ENCODE results near the gene CDKAL1. TPM values are rescaled to one million over a fixed set of nuclear protein-coding genes. Genes with fewer than 3 reads are reported as not detected.

The CDKAL1 gene
- total RNA-seq, 2 experiments from 2014 or later, result 22.1 to 23.4 TPM

- Mint-ChIP-seq H3K9me3 (ENCODE audit: low read depth) (peaks cover 4% of the 10 kb centered on the region), H3K36me3 (ENCODE audit: low read depth) (no peaks in the 10 kb centered on the region), H3K27ac (no peak overlapping the region), H3K4me3 (no peak overlapping the region), H3K4me1 (no peaks in the 10 kb centered on the region), H3K27me3 (no peaks in the 10 kb centered on the region)
- DNase-seq, result no peak
- intact Hi-C loops (cut with DNase I, micrococcal nuclease), result no loop called here
- ATAC-seq, result no peak
- POLR2A ChIA-PET, result no interaction called here
- CTCF ChIA-PET, result interaction anchor here (0.7 kb wide), 1 partner anchor 677 kb away, joined by 4 read pairs; no protein-coding TSS in a partner anchor
Measured at GRCh38 chr6:21274851-21275250, 740.6 kb downstream of the CDKAL1 start.

- no peaks in the 10 kb centered on the region for H3K27me3 Mint-ChIP-seq
- no peak for DNase-seq
- H3K9me3 Mint-ChIP-seq (ENCODE audit: low read depth), result peaks cover under 1% of the 10 kb centered on the region
- intact Hi-C loops (cut with DNase I, micrococcal nuclease), result no loop called here
- H3K36me3 Mint-ChIP-seq (ENCODE audit: low read depth), result no peaks in the 10 kb centered on the region
- ChIA-PET CTCF (no interaction called here), POLR2A (no interaction called here)
- ATAC-seq, result no peak
- no peaks in the 10 kb centered on the region for H3K4me1 Mint-ChIP-seq
- no peak overlapping the region for H3K27ac Mint-ChIP-seq
- H3K4me3 Mint-ChIP-seq, result no peak overlapping the region
Measured at GRCh38 chr6:21277601-21278374, 743.5 kb downstream of the CDKAL1 start.

DNA sequence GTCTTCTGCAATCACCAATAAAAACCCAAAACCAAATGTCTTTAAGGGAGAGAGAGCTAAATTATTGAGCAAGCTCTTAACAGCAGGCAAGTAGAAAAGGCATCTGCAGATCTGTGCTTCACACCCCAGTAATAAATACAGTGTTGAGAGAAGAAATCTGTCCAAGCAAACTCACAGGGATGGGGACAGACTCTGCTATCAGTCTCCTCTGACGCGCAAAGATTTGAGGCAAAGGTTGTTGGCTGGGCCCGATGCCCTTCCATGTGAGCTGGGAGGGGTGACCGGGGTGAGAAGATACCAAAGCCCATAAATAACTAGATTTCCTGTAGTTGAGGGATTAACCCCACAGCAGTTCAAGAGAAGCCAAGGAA, 744.1 kb downstream of the CDKAL1 start:
- H3K9me3 Mint-ChIP-seq (ENCODE audit: low read depth), result no peaks in the 10 kb centered on the region
- no peaks in the 10 kb centered on the region for H3K4me1 Mint-ChIP-seq
- ATAC-seq, result no peak
- intact Hi-C loops (cut with DNase I, micrococcal nuclease), result no loop called here
- H3K4me3 Mint-ChIP-seq, result no peak overlapping the region
- H3K36me3 Mint-ChIP-seq (ENCODE audit: low read depth), result no peaks in the 10 kb centered on the region
- no peak for DNase-seq
- POLR2A ChIA-PET, result no interaction called here
- CTCF ChIA-PET, result no interaction called here
- H3K27ac Mint-ChIP-seq, result no peak overlapping the region
- no peaks in the 10 kb centered on the region for H3K27me3 Mint-ChIP-seq

GRCh38 chr6:21279619-21280018, 745.4 kb downstream of the CDKAL1 start:
- Mint-ChIP-seq H3K36me3 (ENCODE audit: low read depth) (no peaks in the 10 kb centered on the region), H3K9me3 (ENCODE audit: low read depth) (no peaks in the 10 kb centered on the region), H3K4me3 (no peak overlapping the region), H3K4me1 (no peaks in the 10 kb centered on the region), H3K27ac (no peak overlapping the region), H3K27me3 (no peaks in the 10 kb centered on the region)
- ATAC-seq (no peak), DNase-seq (no peak)
- CTCF ChIA-PET, result no interaction called here
- POLR2A ChIA-PET, result no interaction called here
- intact Hi-C loops (cut with DNase I, micrococcal nuclease), result no loop called here

DNA sequence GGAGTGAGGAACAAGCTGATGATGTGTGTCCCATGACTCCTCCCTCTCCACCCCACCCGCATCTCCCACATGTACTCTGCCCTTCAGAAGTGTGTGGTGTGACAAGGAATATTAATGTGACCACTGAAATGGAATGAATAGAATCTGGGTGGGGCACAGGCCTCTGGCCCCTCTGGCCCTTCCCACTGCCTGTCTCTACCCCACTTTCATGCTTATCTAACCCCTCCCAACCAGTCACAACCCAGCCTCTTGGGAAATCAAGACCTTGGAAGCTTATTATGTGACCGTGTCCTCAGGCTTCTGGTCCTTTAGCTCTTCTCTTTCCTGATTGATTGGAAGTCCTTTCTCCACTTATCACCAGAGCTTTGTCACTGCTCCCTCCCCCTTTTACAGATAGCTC, 747.1 kb downstream of the CDKAL1 start:
- intact Hi-C loops (cut with DNase I, micrococcal nuclease), result no loop called here
- no peaks in the 10 kb centered on the region for H3K9me3 Mint-ChIP-seq (ENCODE audit: low read depth)
- H3K36me3 Mint-ChIP-seq (ENCODE audit: low read depth), result no peaks in the 10 kb centered on the region
- ChIA-PET POLR2A (no interaction called here), CTCF (no interaction called here)
- DNase-seq (no peak), ATAC-seq (no peak)
- H3K27ac Mint-ChIP-seq, result no peak overlapping the region
- no peak overlapping the region for H3K4me3 Mint-ChIP-seq
- peaks cover 4% of the 10 kb centered on the region for H3K27me3 Mint-ChIP-seq
- no peaks in the 10 kb centered on the region for H3K4me1 Mint-ChIP-seq

Other genes starting within 250 kb of the CDKAL1 start
- 10 to 100 TPM; 17.3 to 17.5 TPM for gene E2F3, start 132.6 kb upstream of the CDKAL1 start, total RNA-seq